IMR-90 (cell line): ENCODE data around the gene SLC12A8.

Source experiments
- BHLHE40 ChIP-seq: fragments of 150-350 bp; IDR thresholded peaks from 2 replicates; pipeline ENCODE4 v1.6.1; 2016; ENCODE audit warnings: mild to moderate bottlenecking, low read depth, low read length
- CTCF ChIP-seq: conservative IDR thresholded peaks from 2 replicates; pipeline ENCODE4 v1.5.1; 2012; ENCODE audit warnings: mild to moderate bottlenecking, low read depth, low read length, improper control_type of control experiment
- FOS ChIP-seq: fragments of 150-350 bp; IDR thresholded peaks from 2 replicates; pipeline ENCODE4 v1.6.1; 2016; ENCODE audit warnings: low read depth, low read length
- MAFK ChIP-seq: IDR thresholded peaks from 2 replicates; pipeline ENCODE4 v1.6.1; 2012; ENCODE audit warnings: low read depth, low read length, improper control_type of control experiment
- MAZ ChIP-seq: IDR thresholded peaks from 2 replicates; pipeline ENCODE4 v1.6.1; 2012; ENCODE audit warnings: low read depth, mild to moderate bottlenecking, low read length, improper control_type of control experiment, moderate library complexity, borderline replicate concordance
- NFE2L2 ChIP-seq: fragments of 150-350 bp; IDR thresholded peaks from 2 replicates; pipeline ENCODE4 v1.6.1; 2016; ENCODE audit warnings: low read depth, mild to moderate bottlenecking, low read length
- POLR2A ChIP-seq: IDR thresholded peaks from 2 replicates; pipeline ENCODE4 v1.6.1; 2012; ENCODE audit warnings: mild to moderate bottlenecking, low read depth, low read length
- RCOR1 ChIP-seq: IDR thresholded peaks from 2 replicates; pipeline ENCODE4 v1.6.1; 2012; ENCODE audit warnings: mild to moderate bottlenecking, low read length, improper control_type of control experiment; ENCODE audit not compliant: insufficient replicate concordance
- RFX5 ChIP-seq: IDR thresholded peaks from 2 replicates; pipeline ENCODE4 v1.8.0; 2012; ENCODE audit warnings: low read depth, mild to moderate bottlenecking, low read length, moderate library complexity
- SMC3 ChIP-seq: fragments of 150-350 bp; IDR thresholded peaks from 2 replicates; pipeline ENCODE4 v1.6.1; 2016; ENCODE audit warnings: low read depth, mild to moderate bottlenecking, antibody characterized with exemption, low read length, moderate library complexity
- TF ChIP-seq, protein P1 (sequence below): fragments of 150-350 bp; IDR thresholded peaks from 2 replicates; pipeline ENCODE4 v1.6.1; 2017; ENCODE audit warnings: mild to moderate bottlenecking, antibody characterized with exemption, low read length, low read depth
- TF ChIP-seq, protein P2 (sequence below): fragments of 150-350 bp; IDR thresholded peaks from 2 replicates; pipeline ENCODE4 v1.6.1; 2016; ENCODE audit warnings: low read depth, mild to moderate bottlenecking, low read length, moderate library complexity, borderline replicate concordance

DNA sequence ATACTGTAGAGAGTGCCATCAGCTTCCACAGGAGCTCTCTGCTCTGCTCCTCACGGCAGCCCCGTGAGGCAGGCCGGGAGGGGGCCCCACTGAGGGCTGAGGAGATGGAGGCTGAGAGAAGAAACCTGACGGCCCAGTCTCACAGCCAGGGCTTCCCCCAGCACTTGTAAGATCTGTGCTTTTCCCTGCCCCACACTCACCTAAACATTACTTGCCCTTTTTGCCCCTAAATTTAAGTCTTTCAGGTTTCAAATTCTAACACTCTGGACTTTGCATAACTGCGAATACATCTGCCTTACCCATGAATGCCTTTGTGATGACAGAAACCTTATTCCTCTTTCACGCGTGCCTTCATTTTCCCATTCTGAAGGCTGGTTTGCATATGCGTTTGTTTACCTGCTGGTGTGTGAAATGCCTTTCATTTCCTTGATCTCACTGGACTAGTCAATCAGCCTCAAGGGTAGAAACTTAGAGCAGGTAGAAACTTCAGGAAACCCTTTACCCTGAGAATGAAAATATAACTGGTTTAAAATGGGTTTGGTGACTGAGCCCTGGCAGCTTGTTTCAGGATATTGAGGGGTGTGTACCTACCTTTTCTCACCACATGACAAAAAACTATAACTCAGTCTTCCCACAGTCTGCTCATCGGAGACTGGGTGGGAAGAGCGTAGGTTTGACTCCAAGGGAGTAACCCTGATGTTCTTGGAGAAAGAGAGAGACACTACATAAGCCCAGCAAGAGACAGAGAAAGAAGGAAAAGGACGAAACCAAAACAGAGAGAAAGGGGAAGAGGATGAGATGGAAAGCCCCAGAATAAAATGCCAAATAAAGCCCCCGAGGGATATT, 20.1 kb downstream of the SLC12A8 start:
- TF ChIP-seq CTCF (no peak), POLR2A (no peak), BHLHE40 (no peak), NFE2L2 (no peak), FOS (no peak), SMC3 (no peak), RFX5 (no peak), MAFK (no peak), MAZ (no peak), RCOR1 (no peak)
- TF ChIP-seq, protein P1, sequence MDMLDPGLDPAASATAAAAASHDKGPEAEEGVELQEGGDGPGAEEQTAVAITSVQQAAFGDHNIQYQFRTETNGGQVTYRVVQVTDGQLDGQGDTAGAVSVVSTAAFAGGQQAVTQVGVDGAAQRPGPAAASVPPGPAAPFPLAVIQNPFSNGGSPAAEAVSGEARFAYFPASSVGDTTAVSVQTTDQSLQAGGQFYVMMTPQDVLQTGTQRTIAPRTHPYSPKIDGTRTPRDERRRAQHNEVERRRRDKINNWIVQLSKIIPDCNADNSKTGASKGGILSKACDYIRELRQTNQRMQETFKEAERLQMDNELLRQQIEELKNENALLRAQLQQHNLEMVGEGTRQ: no peak
- TF ChIP-seq, protein P2, sequence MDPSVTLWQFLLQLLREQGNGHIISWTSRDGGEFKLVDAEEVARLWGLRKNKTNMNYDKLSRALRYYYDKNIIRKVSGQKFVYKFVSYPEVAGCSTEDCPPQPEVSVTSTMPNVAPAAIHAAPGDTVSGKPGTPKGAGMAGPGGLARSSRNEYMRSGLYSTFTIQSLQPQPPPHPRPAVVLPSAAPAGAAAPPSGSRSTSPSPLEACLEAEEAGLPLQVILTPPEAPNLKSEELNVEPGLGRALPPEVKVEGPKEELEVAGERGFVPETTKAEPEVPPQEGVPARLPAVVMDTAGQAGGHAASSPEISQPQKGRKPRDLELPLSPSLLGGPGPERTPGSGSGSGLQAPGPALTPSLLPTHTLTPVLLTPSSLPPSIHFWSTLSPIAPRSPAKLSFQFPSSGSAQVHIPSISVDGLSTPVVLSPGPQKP: no peak
